GM23338 (cell line): ENCODE measurements around the gene PDIK1L. TPM values are rescaled to one million over a fixed set of nuclear protein-coding genes. Genes with fewer than 3 reads are reported as not detected.

Experiments used
- ATAC-seq: fragments of 200-7000 bp; cut with Tn5 transposase; 3 replicates; pipeline ENCODE4 v1.9.1; 2020
- DNase-seq: peaks from one replicate; pipeline ENCODE4 v3.0.0-alpha.2; 2015; ENCODE audit warnings: low spot score
- H2AFZ ChIP-seq: fragments of 200-600 bp; sonication (generic); 2 replicates; pipeline ENCODE4 v1.8.0; 2016; ENCODE audit warnings: antibody characterized with exemption, mild to moderate bottlenecking, moderate library complexity
- H3F3A ChIP-seq: fragments of 200-600 bp; sonication (generic); replicated peaks from 2 replicates; pipeline ENCODE4 v1.8.0; 2017; ENCODE audit warnings: antibody characterized with exemption, mixed run types, low read depth
- H3K27ac ChIP-seq: fragments of 200-600 bp; sonication (generic); 2 replicates; pipeline ENCODE4 v1.6.1; 2016; ENCODE audit warnings: low read depth
- H3K27me3 ChIP-seq: fragments of 200-600 bp; sonication (generic); 2 replicates; pipeline ENCODE4 v1.8.0; 2016; ENCODE audit warnings: mild to moderate bottlenecking, mixed run types, moderate library complexity; ENCODE audit not compliant: insufficient read depth
- H3K36me3 ChIP-seq: fragments of 200-600 bp; sonication (generic); 2 replicates; pipeline ENCODE4 v1.8.0; 2016; ENCODE audit warnings: mild to moderate bottlenecking; ENCODE audit not compliant: insufficient read depth
- H3K4me1 ChIP-seq: fragments of 200-600 bp; sonication (generic); 2 replicates; pipeline ENCODE4 v1.8.0; 2016; ENCODE audit warnings: mild to moderate bottlenecking, moderate library complexity; ENCODE audit not compliant: insufficient read depth
- H3K4me2 ChIP-seq: fragments of 200-600 bp; sonication (generic); 2 replicates; pipeline ENCODE4 v1.7.1; 2017; ENCODE audit warnings: mixed run types
- H3K4me3 ChIP-seq: fragments of 200-600 bp; sonication (generic); 2 replicates; pipeline ENCODE4 v1.6.1; 2016; ENCODE audit warnings: mixed run types
- H3K79me2 ChIP-seq: fragments of 200-600 bp; sonication (generic); replicated peaks from 2 replicates; pipeline ENCODE4 v1.8.0; 2017; ENCODE audit warnings: mild to moderate bottlenecking; ENCODE audit not compliant: insufficient read depth
- H3K9me2 ChIP-seq: fragments of 200-600 bp; sonication (generic); 2 replicates; pipeline ENCODE4 v1.8.0; 2017; ENCODE audit not compliant: insufficient read depth
- H4K20me1 ChIP-seq: fragments of 200-600 bp; sonication (generic); replicated peaks from 2 replicates; pipeline ENCODE4 v1.8.0; 2017; ENCODE audit warnings: mild to moderate bottlenecking; ENCODE audit not compliant: insufficient read depth
- H3K27ac Mint-ChIP-seq: 2 replicates; pipeline ENCODE4 v1.8.0; 2020; ENCODE audit warnings: inconsistent platforms, mild to moderate bottlenecking, moderate library complexity, mixed read lengths
- H3K27me3 Mint-ChIP-seq: 3 replicates; pipeline ENCODE4 v1.8.0; 2022; ENCODE audit warnings: low read depth, mild to moderate bottlenecking, moderate library complexity, mixed read lengths, inconsistent platforms; ENCODE audit not compliant: insufficient read depth, poor library complexity
- H3K36me3 Mint-ChIP-seq: 3 replicates; pipeline ENCODE4 v1.8.0; 2021; ENCODE audit warnings: low read depth, mild to moderate bottlenecking, inconsistent platforms, moderate library complexity, mixed read lengths
- H3K4me1 Mint-ChIP-seq: 3 replicates; pipeline ENCODE4 v1.8.0; 2020; ENCODE audit warnings: mild to moderate bottlenecking, inconsistent platforms, mixed read lengths
- H3K4me3 Mint-ChIP-seq: 3 replicates; pipeline ENCODE4 v1.8.0; 2021; ENCODE audit warnings: moderate library complexity, mild to moderate bottlenecking, inconsistent platforms, mixed read lengths
- H3K9me3 Mint-ChIP-seq: 3 replicates; pipeline ENCODE4 v1.8.0; 2020; ENCODE audit warnings: moderate library complexity, mild to moderate bottlenecking, inconsistent platforms, mixed read lengths
- CREB1 ChIP-seq: fragments of 250-450 bp; sonication (Bioruptor Pico); IDR thresholded peaks from 2 replicates; pipeline ENCODE4 v1.5.0; 2020; ENCODE audit warnings: low read depth, mild to moderate bottlenecking, moderate library complexity
- EZH2 ChIP-seq: fragments of 200-600 bp; sonication (generic); IDR thresholded peaks from one replicate; pipeline ENCODE4 v1.8.0; 2017; ENCODE audit warnings: antibody characterized with exemption, mild to moderate bottlenecking, low read depth; ENCODE audit not compliant: unreplicated experiment
- EZH2phosphoT487 ChIP-seq: fragments of 200-600 bp; sonication (generic); IDR thresholded peaks from one replicate; pipeline ENCODE4 v1.8.1; 2018; ENCODE audit warnings: antibody characterized with exemption; ENCODE audit not compliant: unreplicated experiment
- JUNB ChIP-seq: IDR thresholded peaks from one replicate; pipeline ENCODE4 v1.6.1; 2016; ENCODE audit warnings: antibody characterized with exemption; ENCODE audit not compliant: unreplicated experiment
- NANOG ChIP-seq: IDR thresholded peaks from 2 replicates; pipeline ENCODE4 v1.6.1; 2016; ENCODE audit warnings: antibody characterized with exemption, borderline replicate concordance
- POLR2AphosphoS5 ChIP-seq: IDR thresholded peaks from 2 replicates; pipeline ENCODE4 v1.6.1; 2016; ENCODE audit warnings: antibody characterized with exemption, low read depth
- STAT1 ChIP-seq: IDR thresholded peaks from one replicate; pipeline ENCODE4 v1.6.1; 2016; ENCODE audit warnings: antibody characterized with exemption; ENCODE audit not compliant: unreplicated experiment
- ZNF114 ChIP-seq: fragments of 250-450 bp; sonication (Bioruptor Pico); IDR thresholded peaks from 2 replicates; pipeline ENCODE4 v1.5.0; 2020; ENCODE audit warnings: mild to moderate bottlenecking, moderate library complexity
- ZNF331 ChIP-seq: fragments of 250-450 bp; sonication (Bioruptor Pico); IDR thresholded peaks from 2 replicates; pipeline ENCODE4 v1.5.0; 2020; ENCODE audit warnings: low read depth, mild to moderate bottlenecking, moderate library complexity
- polyA plus RNA-seq: library from polyadenylated mRNA; unstranded; fragments of >200 nt; fragmentation: Nextera tagmentation; extraction: Ambion mirVana; gene quantifications from 2 replicates; pipeline ENCODE4 v1.2.1, GENCODE V29; 2016
- total RNA-seq: library from RNA; depleted of rRNA; stranded (reverse); fragments of >200 nt; shearing (Covaris generic); gene quantifications from 2 replicates; pipeline ENCODE4 v1.2.3, GENCODE V29; 2014
- TF ChIP-seq, protein P1 (sequence below), 2 experiments: fragments of 200-600 bp in 1 of 2; sonication (generic) in 1 of 2; conservative IDR thresholded peaks; 2 replicates each; pipeline versions ENCODE4 v1.5.1 to v1.6.1; 2016 to 2017; ENCODE audit warnings: antibody characterized with exemption in 2 of 2, low read depth in 2 of 2, mild to moderate bottlenecking in 2 of 2, moderate library complexity in 1 of 2
- TF ChIP-seq, protein P2 (sequence below): IDR thresholded peaks from 2 replicates; pipeline ENCODE4 v1.6.1; 2016; ENCODE audit warnings: antibody characterized with exemption
- TF ChIP-seq, protein P3 (sequence below): IDR thresholded peaks from one replicate; pipeline ENCODE4 v1.6.1; 2018; ENCODE audit warnings: antibody characterized with exemption; ENCODE audit not compliant: unreplicated experiment
- TF ChIP-seq, protein P4 (sequence below): fragments of 250-450 bp; sonication (Bioruptor Pico); IDR thresholded peaks from 2 replicates; pipeline ENCODE4 v1.5.0; 2020; ENCODE audit warnings: mild to moderate bottlenecking, moderate library complexity

The PDIK1L gene
- total and polyA plus RNA-seq, 2 experiments from 2014 or later = 1.6 to 3.0 TPM

DNA sequence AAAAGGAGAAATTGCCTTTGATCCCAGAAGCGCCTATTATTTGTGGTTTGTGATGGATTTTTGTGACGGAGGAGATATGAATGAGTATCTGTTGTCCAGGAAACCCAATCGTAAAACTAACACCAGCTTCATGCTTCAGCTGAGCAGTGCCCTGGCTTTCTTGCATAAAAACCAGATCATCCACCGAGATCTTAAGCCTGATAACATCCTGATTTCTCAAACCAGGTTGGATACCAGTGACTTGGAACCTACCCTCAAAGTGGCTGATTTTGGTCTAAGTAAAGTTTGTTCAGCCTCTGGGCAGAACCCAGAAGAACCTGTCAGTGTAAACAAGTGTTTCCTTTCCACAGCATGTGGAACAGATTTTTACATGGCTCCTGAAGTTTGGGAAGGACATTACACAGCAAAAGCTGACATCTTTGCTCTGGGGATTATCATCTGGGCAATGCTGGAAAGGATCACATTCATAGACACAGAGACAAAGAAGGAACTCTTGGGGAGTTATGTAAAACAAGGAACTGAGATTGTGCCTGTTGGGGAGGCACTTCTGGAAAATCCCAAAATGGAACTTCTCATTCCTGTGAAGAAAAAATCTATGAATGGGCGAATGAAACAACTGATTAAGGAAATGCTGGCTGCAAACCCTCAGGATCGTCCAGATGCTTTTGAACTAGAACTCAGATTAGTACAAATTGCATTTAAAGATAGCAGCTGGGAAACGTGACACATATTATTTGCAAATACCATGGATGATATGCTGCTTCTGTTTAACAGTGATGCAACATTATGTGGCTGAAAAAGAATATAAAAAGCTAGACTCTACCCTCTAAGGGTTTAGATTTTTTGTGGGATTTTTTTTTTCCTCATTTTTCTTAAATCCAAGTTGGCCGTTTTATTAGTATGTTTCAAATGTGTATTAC lies 10.5 kb downstream of the PDIK1L start:
- TF ChIP-seq EZH2 (no peak), ZNF114 (CRISPR knock-in tag) (no peak), NANOG (no peak), ZNF331 (CRISPR knock-in tag) (no peak), CREB1 (no peak), POLR2AphosphoS5 (no peak), STAT1 (no peak), JUNB (no peak), EZH2phosphoT487 (no peak)
- TF ChIP-seq, protein P1, sequence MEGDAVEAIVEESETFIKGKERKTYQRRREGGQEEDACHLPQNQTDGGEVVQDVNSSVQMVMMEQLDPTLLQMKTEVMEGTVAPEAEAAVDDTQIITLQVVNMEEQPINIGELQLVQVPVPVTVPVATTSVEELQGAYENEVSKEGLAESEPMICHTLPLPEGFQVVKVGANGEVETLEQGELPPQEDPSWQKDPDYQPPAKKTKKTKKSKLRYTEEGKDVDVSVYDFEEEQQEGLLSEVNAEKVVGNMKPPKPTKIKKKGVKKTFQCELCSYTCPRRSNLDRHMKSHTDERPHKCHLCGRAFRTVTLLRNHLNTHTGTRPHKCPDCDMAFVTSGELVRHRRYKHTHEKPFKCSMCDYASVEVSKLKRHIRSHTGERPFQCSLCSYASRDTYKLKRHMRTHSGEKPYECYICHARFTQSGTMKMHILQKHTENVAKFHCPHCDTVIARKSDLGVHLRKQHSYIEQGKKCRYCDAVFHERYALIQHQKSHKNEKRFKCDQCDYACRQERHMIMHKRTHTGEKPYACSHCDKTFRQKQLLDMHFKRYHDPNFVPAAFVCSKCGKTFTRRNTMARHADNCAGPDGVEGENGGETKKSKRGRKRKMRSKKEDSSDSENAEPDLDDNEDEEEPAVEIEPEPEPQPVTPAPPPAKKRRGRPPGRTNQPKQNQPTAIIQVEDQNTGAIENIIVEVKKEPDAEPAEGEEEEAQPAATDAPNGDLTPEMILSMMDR (conservative IDR thresholded peaks at IDR 0.05; ENCODE audit: low read depth in 2 of 2) = no peak
- TF ChIP-seq, protein P2, sequence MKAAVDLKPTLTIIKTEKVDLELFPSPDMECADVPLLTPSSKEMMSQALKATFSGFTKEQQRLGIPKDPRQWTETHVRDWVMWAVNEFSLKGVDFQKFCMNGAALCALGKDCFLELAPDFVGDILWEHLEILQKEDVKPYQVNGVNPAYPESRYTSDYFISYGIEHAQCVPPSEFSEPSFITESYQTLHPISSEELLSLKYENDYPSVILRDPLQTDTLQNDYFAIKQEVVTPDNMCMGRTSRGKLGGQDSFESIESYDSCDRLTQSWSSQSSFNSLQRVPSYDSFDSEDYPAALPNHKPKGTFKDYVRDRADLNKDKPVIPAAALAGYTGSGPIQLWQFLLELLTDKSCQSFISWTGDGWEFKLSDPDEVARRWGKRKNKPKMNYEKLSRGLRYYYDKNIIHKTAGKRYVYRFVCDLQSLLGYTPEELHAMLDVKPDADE = no peak
- TF ChIP-seq, protein P3, sequence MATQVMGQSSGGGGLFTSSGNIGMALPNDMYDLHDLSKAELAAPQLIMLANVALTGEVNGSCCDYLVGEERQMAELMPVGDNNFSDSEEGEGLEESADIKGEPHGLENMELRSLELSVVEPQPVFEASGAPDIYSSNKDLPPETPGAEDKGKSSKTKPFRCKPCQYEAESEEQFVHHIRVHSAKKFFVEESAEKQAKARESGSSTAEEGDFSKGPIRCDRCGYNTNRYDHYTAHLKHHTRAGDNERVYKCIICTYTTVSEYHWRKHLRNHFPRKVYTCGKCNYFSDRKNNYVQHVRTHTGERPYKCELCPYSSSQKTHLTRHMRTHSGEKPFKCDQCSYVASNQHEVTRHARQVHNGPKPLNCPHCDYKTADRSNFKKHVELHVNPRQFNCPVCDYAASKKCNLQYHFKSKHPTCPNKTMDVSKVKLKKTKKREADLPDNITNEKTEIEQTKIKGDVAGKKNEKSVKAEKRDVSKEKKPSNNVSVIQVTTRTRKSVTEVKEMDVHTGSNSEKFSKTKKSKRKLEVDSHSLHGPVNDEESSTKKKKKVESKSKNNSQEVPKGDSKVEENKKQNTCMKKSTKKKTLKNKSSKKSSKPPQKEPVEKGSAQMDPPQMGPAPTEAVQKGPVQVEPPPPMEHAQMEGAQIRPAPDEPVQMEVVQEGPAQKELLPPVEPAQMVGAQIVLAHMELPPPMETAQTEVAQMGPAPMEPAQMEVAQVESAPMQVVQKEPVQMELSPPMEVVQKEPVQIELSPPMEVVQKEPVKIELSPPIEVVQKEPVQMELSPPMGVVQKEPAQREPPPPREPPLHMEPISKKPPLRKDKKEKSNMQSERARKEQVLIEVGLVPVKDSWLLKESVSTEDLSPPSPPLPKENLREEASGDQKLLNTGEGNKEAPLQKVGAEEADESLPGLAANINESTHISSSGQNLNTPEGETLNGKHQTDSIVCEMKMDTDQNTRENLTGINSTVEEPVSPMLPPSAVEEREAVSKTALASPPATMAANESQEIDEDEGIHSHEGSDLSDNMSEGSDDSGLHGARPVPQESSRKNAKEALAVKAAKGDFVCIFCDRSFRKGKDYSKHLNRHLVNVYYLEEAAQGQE = no peak
- TF ChIP-seq, protein P4, sequence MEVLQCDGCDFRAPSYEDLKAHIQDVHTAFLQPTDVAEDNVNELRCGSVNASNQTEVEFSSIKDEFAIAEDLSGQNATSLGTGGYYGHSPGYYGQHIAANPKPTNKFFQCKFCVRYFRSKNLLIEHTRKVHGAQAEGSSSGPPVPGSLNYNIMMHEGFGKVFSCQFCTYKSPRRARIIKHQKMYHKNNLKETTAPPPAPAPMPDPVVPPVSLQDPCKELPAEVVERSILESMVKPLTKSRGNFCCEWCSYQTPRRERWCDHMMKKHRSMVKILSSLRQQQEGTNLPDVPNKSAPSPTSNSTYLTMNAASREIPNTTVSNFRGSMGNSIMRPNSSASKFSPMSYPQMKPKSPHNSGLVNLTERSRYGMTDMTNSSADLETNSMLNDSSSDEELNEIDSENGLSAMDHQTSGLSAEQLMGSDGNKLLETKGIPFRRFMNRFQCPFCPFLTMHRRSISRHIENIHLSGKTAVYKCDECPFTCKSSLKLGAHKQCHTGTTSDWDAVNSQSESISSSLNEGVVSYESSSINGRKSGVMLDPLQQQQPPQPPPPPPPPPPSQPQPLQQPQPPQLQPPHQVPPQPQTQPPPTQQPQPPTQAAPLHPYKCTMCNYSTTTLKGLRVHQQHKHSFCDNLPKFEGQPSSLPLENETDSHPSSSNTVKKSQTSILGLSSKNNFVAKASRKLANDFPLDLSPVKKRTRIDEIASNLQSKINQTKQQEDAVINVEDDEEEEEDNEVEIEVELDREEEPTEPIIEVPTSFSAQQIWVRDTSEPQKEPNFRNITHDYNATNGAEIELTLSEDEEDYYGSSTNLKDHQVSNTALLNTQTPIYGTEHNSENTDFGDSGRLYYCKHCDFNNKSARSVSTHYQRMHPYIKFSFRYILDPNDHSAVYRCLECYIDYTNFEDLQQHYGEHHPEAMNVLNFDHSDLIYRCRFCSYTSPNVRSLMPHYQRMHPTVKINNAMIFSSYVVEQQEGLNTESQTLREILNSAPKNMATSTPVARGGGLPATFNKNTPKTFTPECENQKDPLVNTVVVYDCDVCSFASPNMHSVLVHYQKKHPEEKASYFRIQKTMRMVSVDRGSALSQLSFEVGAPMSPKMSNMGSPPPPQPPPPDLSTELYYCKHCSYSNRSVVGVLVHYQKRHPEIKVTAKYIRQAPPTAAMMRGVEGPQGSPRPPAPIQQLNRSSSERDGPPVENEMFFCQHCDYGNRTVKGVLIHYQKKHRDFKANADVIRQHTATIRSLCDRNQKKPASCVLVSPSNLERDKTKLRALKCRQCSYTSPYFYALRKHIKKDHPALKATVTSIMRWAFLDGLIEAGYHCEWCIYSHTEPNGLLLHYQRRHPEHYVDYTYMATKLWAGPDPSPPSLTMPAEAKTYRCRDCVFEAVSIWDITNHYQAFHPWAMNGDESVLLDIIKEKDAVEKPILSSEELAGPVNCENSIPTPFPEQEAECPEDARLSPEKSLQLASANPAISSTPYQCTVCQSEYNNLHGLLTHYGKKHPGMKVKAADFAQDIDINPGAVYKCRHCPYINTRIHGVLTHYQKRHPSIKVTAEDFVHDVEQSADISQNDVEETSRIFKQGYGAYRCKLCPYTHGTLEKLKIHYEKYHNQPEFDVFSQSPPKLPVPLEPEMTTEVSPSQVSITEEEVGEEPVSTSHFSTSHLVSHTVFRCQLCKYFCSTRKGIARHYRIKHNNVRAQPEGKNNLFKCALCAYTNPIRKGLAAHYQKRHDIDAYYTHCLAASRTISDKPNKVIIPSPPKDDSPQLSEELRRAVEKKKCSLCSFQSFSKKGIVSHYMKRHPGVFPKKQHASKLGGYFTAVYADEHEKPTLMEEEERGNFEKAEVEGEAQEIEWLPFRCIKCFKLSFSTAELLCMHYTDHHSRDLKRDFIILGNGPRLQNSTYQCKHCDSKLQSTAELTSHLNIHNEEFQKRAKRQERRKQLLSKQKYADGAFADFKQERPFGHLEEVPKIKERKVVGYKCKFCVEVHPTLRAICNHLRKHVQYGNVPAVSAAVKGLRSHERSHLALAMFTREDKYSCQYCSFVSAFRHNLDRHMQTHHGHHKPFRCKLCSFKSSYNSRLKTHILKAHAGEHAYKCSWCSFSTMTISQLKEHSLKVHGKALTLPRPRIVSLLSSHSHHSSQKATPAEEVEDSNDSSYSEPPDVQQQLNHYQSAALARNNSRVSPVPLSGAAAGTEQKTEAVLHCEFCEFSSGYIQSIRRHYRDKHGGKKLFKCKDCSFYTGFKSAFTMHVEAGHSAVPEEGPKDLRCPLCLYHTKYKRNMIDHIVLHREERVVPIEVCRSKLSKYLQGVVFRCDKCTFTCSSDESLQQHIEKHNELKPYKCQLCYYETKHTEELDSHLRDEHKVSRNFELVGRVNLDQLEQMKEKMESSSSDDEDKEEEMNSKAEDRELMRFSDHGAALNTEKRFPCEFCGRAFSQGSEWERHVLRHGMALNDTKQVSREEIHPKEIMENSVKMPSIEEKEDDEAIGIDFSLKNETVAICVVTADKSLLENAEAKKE = no peak
- Histone ChIP-seq H3K4me1 (no peaks in the 10 kb centered on the region), H3K9me2 (no peaks in the 10 kb centered on the region), H3K79me2 (no peaks in the 10 kb centered on the region), H3K4me2 (no peak overlapping the region), H3F3A (no peaks in the 10 kb centered on the region), H4K20me1 (no peaks in the 10 kb centered on the region; the same call in none of the 2 replicates), H3K27ac (no peak overlapping the region), H3K4me3 (no peak overlapping the region), H2AFZ (no peak overlapping the region), H3K27me3 (no peaks in the 10 kb centered on the region), H3K36me3 (no peaks in the 10 kb centered on the region)
- H3K36me3 Mint-ChIP-seq = peaks cover 9% of the 10 kb centered on the region; the same call in 1 of the 3 replicates
- H3K4me1 Mint-ChIP-seq = peaks cover 7% of the 10 kb centered on the region; the same call in 2 of the 3 replicates
- DNase-seq (no peak), ATAC-seq (no peak)
- no peak overlapping the region for H3K27ac Mint-ChIP-seq
- no peaks in the 10 kb centered on the region for H3K9me3 Mint-ChIP-seq
- H3K4me3 Mint-ChIP-seq = no peak overlapping the region
- no peaks in the 10 kb centered on the region for H3K27me3 Mint-ChIP-seq
